BLaER1 (cell line): ENCODE results near the gene COL26A1.
"Not testable (repeated sequence)": the region's sequence is repeated elsewhere in the genome, so short reads cannot be mapped to it uniquely, and the experiment has no call there.

Experiments
- H3K27ac ChIP-seq: shearing (Covaris generic); formaldehyde crosslinking; 2 replicates; pipeline ENCODE4 v1.8.1; 2022
- H3K27me3 ChIP-seq: shearing (Covaris generic); formaldehyde crosslinking; 2 replicates; pipeline ENCODE4 v1.8.1; 2022
- H3K36me3 ChIP-seq: shearing (Covaris generic); formaldehyde crosslinking; 2 replicates; pipeline ENCODE4 v1.8.1; 2022
- H3K4me1 ChIP-seq: shearing (Covaris generic); formaldehyde crosslinking; 2 replicates; pipeline ENCODE4 v1.8.1; 2022
- H3K4me2 ChIP-seq: shearing (Covaris generic); formaldehyde crosslinking; 2 replicates; pipeline ENCODE4 v1.8.1; 2022
- H3K4me3 ChIP-seq: shearing (Covaris generic); formaldehyde crosslinking; 2 replicates; pipeline ENCODE4 v1.8.1; 2022
- H3K9ac ChIP-seq: shearing (Covaris generic); formaldehyde crosslinking; 2 replicates; pipeline ENCODE4 v1.8.1; 2022
- H3K9me3 ChIP-seq: shearing (Covaris generic); formaldehyde crosslinking; 2 replicates; pipeline ENCODE4 v1.8.1; 2022
- H4K20me1 ChIP-seq: shearing (Covaris generic); formaldehyde crosslinking; 2 replicates; pipeline ENCODE4 v1.8.1; 2022
- Cebpa-rat ChIP-seq: shearing (Covaris generic); IDR thresholded peaks from 2 replicates; pipeline ENCODE4 v1.8.1; 2022

COL26A1 gene

GRCh38 chr7:101554584-101555268 lies 192.1 kb downstream of the COL26A1 start:
- H3K36me3 ChIP-seq: no peaks in the 10 kb centered on the region
- no peak overlapping the region for H3K9ac ChIP-seq
- H3K4me2 ChIP-seq: no peak overlapping the region
- H3K9me3 ChIP-seq: peaks cover 4% of the 10 kb centered on the region; the same call in 1 of the 2 replicates
- peaks cover 6% of the 10 kb centered on the region; the same call in 1 of the 2 replicates for H3K4me1 ChIP-seq
- H4K20me1 ChIP-seq: no peaks in the 10 kb centered on the region
- TF ChIP-seq Cebpa-rat: no peak
- H3K4me3 ChIP-seq: no peak overlapping the region
- H3K27ac ChIP-seq: no peak overlapping the region
- H3K27me3 ChIP-seq: no peaks in the 10 kb centered on the region

GRCh38 chr7:101555269-101555920 lies 192.7 kb downstream of the COL26A1 start:
- TF ChIP-seq Cebpa-rat: no peak
- no peaks in the 10 kb centered on the region for H3K36me3 ChIP-seq
- H3K4me1 ChIP-seq: peaks cover 6% of the 10 kb centered on the region; the same call in 1 of the 2 replicates
- no peaks in the 10 kb centered on the region for H3K27me3 ChIP-seq
- H3K4me3 ChIP-seq: no peak overlapping the region
- H3K4me2 ChIP-seq: no peak overlapping the region
- no peaks in the 10 kb centered on the region for H4K20me1 ChIP-seq
- H3K27ac ChIP-seq: no peak overlapping the region
- peaks cover 4% of the 10 kb centered on the region; the same call in 1 of the 2 replicates for H3K9me3 ChIP-seq
- no peak overlapping the region for H3K9ac ChIP-seq

GRCh38 chr7:101555921-101556275 lies 193.2 kb downstream of the COL26A1 start:
- no peak overlapping the region for H3K4me3 ChIP-seq
- peaks cover 6% of the 10 kb centered on the region; the same call in 1 of the 2 replicates for H3K4me1 ChIP-seq
- H3K27ac ChIP-seq: no peak overlapping the region
- H4K20me1 ChIP-seq: no peaks in the 10 kb centered on the region
- H3K4me2 ChIP-seq: no peak overlapping the region
- TF ChIP-seq Cebpa-rat: no peak
- no peaks in the 10 kb centered on the region for H3K27me3 ChIP-seq
- peaks cover 4% of the 10 kb centered on the region; the same call in 1 of the 2 replicates for H3K9me3 ChIP-seq
- H3K36me3 ChIP-seq: no peaks in the 10 kb centered on the region
- no peak overlapping the region for H3K9ac ChIP-seq

- Histone ChIP-seq H3K9ac (no peak overlapping the region), H4K20me1 (no peaks in the 10 kb centered on the region), H3K36me3 (no peaks in the 10 kb centered on the region), H3K4me1 (peaks cover 6% of the 10 kb centered on the region; the same call in 1 of the 2 replicates), H3K27ac (no peak overlapping the region), H3K9me3 (peaks cover 4% of the 10 kb centered on the region; the same call in 1 of the 2 replicates), H3K27me3 (no peaks in the 10 kb centered on the region), H3K4me3 (no peak overlapping the region), H3K4me2 (no peak overlapping the region)
- no peak for TF ChIP-seq Cebpa-rat
Measured at GRCh38 chr7:101556453-101556968, 193.8 kb downstream of the COL26A1 start.

GRCh38 chr7:101557421-101557820 lies 194.7 kb downstream of the COL26A1 start:
- Histone ChIP-seq H3K4me1 (peaks cover 6% of the 10 kb centered on the region; the same call in 1 of the 2 replicates), H3K27me3 (no peaks in the 10 kb centered on the region), H3K36me3 (no peaks in the 10 kb centered on the region), H3K9ac (no peak overlapping the region), H3K9me3 (peaks cover 4% of the 10 kb centered on the region; the same call in 1 of the 2 replicates), H3K27ac (no peak overlapping the region), H4K20me1 (no peaks in the 10 kb centered on the region), H3K4me2 (no peak overlapping the region), H3K4me3 (no peak overlapping the region)
- no peak for TF ChIP-seq Cebpa-rat

GRCh38 chr7:101557978-101558741 lies 195.5 kb downstream of the COL26A1 start:
- Histone ChIP-seq H3K4me3 (no peak overlapping the region), H3K9ac (no peak overlapping the region), H3K27me3 (no peaks in the 10 kb centered on the region), H3K27ac (no peak overlapping the region), H3K9me3 (peaks cover 4% of the 10 kb centered on the region; the same call in 1 of the 2 replicates), H3K36me3 (no peaks in the 10 kb centered on the region), H3K4me2 (no peak overlapping the region), H4K20me1 (no peaks in the 10 kb centered on the region), H3K4me1 (peaks cover 1% of the 10 kb centered on the region; the same call in 1 of the 2 replicates)
- TF ChIP-seq Cebpa-rat: no peak

- no peak overlapping the region for H3K9ac ChIP-seq
- peaks cover 4% of the 10 kb centered on the region; the same call in 1 of the 2 replicates for H3K9me3 ChIP-seq
- no peak overlapping the region for H3K27ac ChIP-seq
- no peak overlapping the region for H3K4me3 ChIP-seq
- no peaks in the 10 kb centered on the region for H3K4me1 ChIP-seq
- no peaks in the 10 kb centered on the region for H3K36me3 ChIP-seq
- H3K4me2 ChIP-seq: no peak overlapping the region
- no peaks in the 10 kb centered on the region for H4K20me1 ChIP-seq
- TF ChIP-seq Cebpa-rat: no peak
- H3K27me3 ChIP-seq: no peaks in the 10 kb centered on the region
Measured at GRCh38 chr7:101558742-101559325, 196.2 kb downstream of the COL26A1 start.

GRCh38 chr7:101559586-101559985 lies 196.9 kb downstream of the COL26A1 start:
- Histone ChIP-seq H3K9ac (no peak overlapping the region), H4K20me1 (no peaks in the 10 kb centered on the region), H3K27me3 (no peaks in the 10 kb centered on the region), H3K27ac (no peak overlapping the region), H3K9me3 (peaks cover 4% of the 10 kb centered on the region; the same call in 1 of the 2 replicates), H3K4me1 (no peaks in the 10 kb centered on the region), H3K36me3 (no peaks in the 10 kb centered on the region), H3K4me2 (no peak overlapping the region), H3K4me3 (no peak overlapping the region)
- TF ChIP-seq Cebpa-rat: no peak

- H3K36me3 ChIP-seq, H4K20me1 ChIP-seq, H3K4me2 ChIP-seq, H3K27ac ChIP-seq, H3K9me3 ChIP-seq, H3K4me1 ChIP-seq, H3K27me3 ChIP-seq, H3K4me3 ChIP-seq, H3K9ac ChIP-seq: not testable (repeated sequence)
Measured at GRCh38 chr7:101560021-101560420, 197.3 kb downstream of the COL26A1 start.
